HUES6 (cell line): ENCODE data around the gene UMODL1.

Experiments used
- H3K27ac ChIP-seq: 2 replicates; pipeline ENCODE4 v1.7.0; 2013; ENCODE audit warnings: low read depth, mild to moderate bottlenecking, low read length, inconsistent platforms
- H3K27me3 ChIP-seq: 2 replicates; pipeline ENCODE4 v1.6.1; 2013; ENCODE audit warnings: low read length; ENCODE audit not compliant: control insufficient read depth, insufficient read depth
- H3K36me3 ChIP-seq: 2 replicates; pipeline ENCODE4 v1.6.1; 2013; ENCODE audit warnings: low read length; ENCODE audit not compliant: control insufficient read depth, insufficient read depth
- H3K4me1 ChIP-seq: 2 replicates; pipeline ENCODE4 v1.6.1; 2013; ENCODE audit warnings: low read length; ENCODE audit not compliant: control insufficient read depth, insufficient read depth
- H3K4me3 ChIP-seq: 2 replicates; pipeline ENCODE4 v1.5.1; 2013; ENCODE audit warnings: low read depth, low read length
- H3K9ac ChIP-seq: one replicate; pipeline ENCODE4 v1.6.1; 2013; ENCODE audit warnings: mild to moderate bottlenecking, low read length
- H3K9me3 ChIP-seq: 2 replicates; pipeline ENCODE4 v1.6.1; 2013; ENCODE audit warnings: low read depth, low read length; ENCODE audit not compliant: control insufficient read depth, insufficient read depth

UMODL1 gene

DNA sequence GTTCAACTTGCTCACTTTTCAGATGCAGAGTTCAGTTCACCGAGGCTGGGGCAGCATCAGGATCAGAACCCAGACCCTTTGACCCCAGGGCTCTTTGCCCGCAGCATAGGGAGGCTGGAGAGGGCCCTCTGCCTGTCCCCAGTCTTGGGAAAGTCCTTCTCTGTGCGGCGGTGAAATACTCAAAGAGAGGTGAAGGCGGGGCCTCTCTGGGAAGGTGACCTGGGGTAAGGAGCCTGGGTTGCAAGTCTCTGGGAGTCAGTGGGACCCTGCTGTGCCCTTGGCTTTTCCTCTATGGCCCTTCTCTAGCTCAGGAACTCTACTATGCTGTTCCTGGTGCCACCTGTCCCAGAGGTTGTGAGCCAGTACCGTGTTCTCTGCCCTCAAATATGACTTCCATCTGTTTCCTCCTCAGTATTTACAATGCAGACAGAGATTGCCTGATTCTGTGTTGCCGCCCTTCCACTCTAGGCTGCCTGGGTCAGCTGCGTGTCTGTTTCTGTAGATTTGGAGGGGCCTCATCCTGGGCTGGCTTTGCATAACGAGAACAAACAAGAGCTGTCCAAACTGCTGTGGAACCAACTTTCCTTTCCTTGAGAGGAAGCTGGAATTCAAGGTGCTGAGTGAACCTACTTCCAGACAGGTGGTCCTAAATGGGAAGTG lies 42.2 kb upstream of the UMODL1 start:
- Histone ChIP-seq H3K27ac (no peak overlapping the region), H3K9me3 (no peaks in the 10 kb centered on the region), H3K9ac (no peak overlapping the region), H3K27me3 (no peaks in the 10 kb centered on the region), H3K4me1 (no peaks in the 10 kb centered on the region), H3K4me3 (no peak overlapping the region), H3K36me3 (no peaks in the 10 kb centered on the region)

DNA sequence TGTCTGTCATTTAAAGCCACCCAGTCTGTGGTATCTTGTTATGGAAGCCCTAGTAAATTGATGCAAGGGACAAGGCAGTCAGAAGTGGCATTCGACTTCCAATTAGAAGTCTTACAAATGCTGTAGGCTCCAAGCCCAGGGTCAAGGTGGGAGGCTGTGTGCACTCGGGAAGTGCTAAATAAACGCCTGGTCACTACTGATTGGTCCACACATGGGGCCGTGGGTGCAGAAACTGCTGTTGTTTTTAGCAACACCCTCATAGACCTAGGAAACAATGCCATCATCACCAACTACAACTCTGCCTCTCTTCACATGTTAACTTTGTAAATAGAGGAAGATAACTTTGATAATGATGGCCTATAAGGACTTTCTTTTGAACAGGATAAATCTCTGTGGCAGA lies 40.8 kb upstream of the UMODL1 start:
- H3K9ac ChIP-seq: no peak overlapping the region
- no peak overlapping the region for H3K27ac ChIP-seq
- no peaks in the 10 kb centered on the region for H3K9me3 ChIP-seq
- H3K4me3 ChIP-seq: no peak overlapping the region
- no peaks in the 10 kb centered on the region for H3K4me1 ChIP-seq
- H3K36me3 ChIP-seq: no peaks in the 10 kb centered on the region
- H3K27me3 ChIP-seq: no peaks in the 10 kb centered on the region; the same call in 1 of the 2 replicates

DNA sequence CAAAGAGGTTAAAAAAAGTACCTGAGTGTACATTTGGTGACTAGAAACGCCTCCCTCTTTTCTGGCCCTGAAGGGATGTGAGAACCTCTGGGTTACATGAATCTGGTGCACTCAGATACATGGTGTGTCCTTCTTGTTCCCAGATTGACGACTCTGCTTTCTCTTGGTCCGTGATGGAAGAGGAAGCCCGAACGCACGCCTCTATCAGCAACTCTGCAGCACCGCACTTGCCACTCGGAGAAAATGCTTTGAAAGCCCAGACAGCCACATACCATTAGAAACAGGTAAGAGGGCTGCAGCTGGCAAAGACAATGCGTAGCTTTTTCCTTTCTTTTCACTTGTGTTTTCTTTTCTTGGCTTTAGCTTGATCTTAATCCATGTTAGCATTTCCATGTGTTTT lies 39.9 kb upstream of the UMODL1 start:
- H3K9ac ChIP-seq: no peak overlapping the region
- H3K9me3 ChIP-seq: no peaks in the 10 kb centered on the region
- H3K27me3 ChIP-seq: no peaks in the 10 kb centered on the region; the same call in 1 of the 2 replicates
- no peak overlapping the region for H3K4me3 ChIP-seq
- no peak overlapping the region for H3K27ac ChIP-seq
- no peaks in the 10 kb centered on the region for H3K4me1 ChIP-seq
- H3K36me3 ChIP-seq: no peaks in the 10 kb centered on the region

DNA sequence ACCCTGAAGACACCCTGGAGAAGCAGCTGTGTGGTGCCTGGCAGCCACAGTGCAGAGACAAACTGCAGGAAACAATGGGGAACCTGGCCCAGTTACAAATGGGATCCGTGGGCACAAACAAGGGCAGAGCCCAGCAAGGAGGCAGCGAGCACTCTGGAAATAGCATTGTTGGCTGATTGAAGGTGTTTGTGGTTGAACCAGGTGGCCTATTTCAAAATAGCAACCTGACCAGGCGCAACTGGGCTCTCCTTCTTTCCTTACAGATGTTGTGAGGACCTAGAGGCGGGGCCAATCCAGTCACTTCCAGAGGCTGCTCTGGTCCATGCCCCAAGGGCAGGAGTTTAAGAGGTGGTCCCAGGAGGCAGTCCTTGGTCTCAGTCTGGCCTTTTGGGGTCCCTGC lies 39.3 kb upstream of the UMODL1 start:
- H3K27me3 ChIP-seq: no peaks in the 10 kb centered on the region; the same call in 1 of the 2 replicates
- H3K9ac ChIP-seq: no peak overlapping the region
- H3K4me3 ChIP-seq: no peak overlapping the region
- no peaks in the 10 kb centered on the region for H3K9me3 ChIP-seq
- H3K36me3 ChIP-seq: no peaks in the 10 kb centered on the region
- H3K4me1 ChIP-seq: no peaks in the 10 kb centered on the region
- H3K27ac ChIP-seq: no peak overlapping the region

DNA sequence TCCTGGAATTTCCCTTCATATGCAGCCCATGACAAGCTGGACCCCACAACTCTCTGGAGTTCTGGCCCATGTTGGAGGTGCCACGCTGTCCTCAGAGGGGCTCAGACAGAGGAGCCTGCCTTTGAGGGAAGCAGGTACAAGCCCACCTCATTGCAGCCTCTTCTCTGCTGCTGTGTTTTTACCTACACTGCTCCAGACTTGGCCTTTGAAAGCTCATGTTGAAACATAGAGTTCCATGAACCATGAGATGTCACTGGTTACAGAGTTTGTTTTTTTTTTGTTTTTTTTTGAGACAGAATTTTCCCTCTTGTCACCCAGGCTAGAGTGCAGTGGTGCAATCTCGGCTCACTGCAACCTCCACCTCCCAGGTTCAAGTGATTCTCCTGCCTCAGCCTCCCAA lies 38.9 kb upstream of the UMODL1 start:
- Histone ChIP-seq H3K27me3 (no peaks in the 10 kb centered on the region; the same call in 1 of the 2 replicates), H3K9me3 (no peaks in the 10 kb centered on the region), H3K4me1 (no peaks in the 10 kb centered on the region), H3K27ac (no peak overlapping the region), H3K4me3 (no peak overlapping the region), H3K36me3 (no peaks in the 10 kb centered on the region), H3K9ac (no peak overlapping the region)

DNA sequence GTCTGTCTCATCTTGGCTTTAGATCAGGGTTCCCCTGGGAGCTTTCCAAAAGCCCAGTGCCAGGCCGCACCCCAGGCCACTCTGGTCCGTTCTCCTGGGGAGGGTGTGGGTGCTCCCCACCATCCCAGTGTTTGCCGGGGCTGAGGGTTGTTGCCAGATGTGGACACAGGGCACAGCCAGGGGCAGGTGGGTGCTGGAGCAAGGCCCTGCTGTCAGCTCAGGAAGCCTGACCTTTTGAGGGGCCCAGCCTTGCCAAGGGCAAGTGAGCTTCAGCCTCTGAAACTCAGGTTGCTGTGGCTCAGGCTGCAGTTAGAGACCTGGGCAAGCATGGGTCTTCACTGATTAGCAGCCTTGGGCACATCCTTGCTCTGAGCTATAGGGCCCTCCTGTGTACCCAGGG lies 38.1 kb upstream of the UMODL1 start:
- Histone ChIP-seq H3K4me3 (no peak overlapping the region), H3K27me3 (no peaks in the 10 kb centered on the region; the same call in 1 of the 2 replicates), H3K4me1 (no peaks in the 10 kb centered on the region), H3K36me3 (no peaks in the 10 kb centered on the region), H3K9me3 (no peaks in the 10 kb centered on the region), H3K9ac (no peak overlapping the region), H3K27ac (no peak overlapping the region)

DNA sequence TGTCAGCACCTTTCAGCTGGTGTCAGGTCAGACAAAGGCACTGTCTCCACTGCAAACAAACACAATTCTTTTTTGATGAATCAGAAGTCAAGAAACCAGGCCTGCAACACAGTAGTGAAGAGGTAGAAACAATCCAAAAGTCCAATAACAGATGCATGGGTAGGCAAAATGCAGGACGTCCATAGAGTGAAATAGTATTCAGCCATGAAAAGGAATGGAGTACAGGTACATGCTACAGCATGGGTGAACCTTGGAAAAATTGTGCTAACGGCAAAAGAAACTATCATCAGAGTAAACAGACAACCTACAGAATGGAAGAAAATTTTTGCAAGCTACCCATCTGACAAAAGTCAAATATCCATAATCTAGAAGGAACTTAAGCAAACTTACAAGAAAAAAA lies 34.8 kb upstream of the UMODL1 start:
- H3K27ac ChIP-seq: no peak overlapping the region
- H3K27me3 ChIP-seq: no peaks in the 10 kb centered on the region; the same call in 1 of the 2 replicates
- no peaks in the 10 kb centered on the region for H3K36me3 ChIP-seq
- H3K4me1 ChIP-seq: peaks cover 5% of the 10 kb centered on the region; the same call in 1 of the 2 replicates
- no peak overlapping the region for H3K9ac ChIP-seq
- no peak overlapping the region for H3K4me3 ChIP-seq
- H3K9me3 ChIP-seq: no peaks in the 10 kb centered on the region

DNA sequence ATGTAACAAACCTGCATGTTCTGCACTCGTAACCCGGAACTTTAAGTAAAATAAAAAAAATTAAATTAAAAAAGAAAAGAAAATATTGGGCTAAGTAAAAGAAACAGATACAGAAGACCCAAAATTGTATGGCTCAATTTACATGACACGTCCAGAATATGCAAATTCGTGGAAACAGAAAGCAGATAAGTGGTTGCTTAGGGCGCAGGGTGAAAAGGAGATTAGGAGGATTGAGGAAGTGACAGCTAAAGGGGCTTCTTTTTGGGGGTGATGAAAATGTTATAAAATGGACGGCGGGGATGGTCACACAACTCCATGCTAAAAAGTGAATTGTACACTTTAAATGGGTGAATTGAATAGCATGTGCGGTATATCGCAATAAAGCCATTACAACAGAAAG lies 33.6 kb upstream of the UMODL1 start:
- Histone ChIP-seq H3K4me1 (peaks cover 5% of the 10 kb centered on the region; the same call in 1 of the 2 replicates), H3K9me3 (no peaks in the 10 kb centered on the region), H3K4me3 (no peak overlapping the region), H3K27ac (no peak overlapping the region), H3K27me3 (no peaks in the 10 kb centered on the region; the same call in 1 of the 2 replicates), H3K36me3 (no peaks in the 10 kb centered on the region), H3K9ac (no peak overlapping the region)

DNA sequence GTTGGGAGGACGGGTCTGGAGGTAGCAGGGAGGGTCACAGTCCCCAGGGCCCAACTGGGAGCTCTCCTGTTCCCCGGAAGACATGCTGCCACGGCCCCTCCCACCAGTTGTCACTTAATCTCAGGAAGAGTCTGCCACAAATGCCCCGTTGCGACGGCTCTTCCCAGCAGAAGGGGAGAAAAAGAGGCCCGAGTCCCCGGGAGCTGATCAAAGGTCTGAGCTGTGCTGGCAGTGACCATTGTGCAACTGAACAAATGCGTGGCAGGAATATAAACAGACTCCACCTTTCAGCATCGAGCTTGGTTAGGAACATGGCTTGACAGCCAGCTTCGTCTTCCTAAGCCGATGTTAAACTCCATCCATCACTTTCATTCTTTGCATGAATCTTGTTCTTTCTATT lies 33.2 kb upstream of the UMODL1 start:
- Histone ChIP-seq H3K9me3 (no peaks in the 10 kb centered on the region), H3K4me3 (no peak overlapping the region), H3K27me3 (no peaks in the 10 kb centered on the region; the same call in 1 of the 2 replicates), H3K9ac (no peak overlapping the region), H3K36me3 (no peaks in the 10 kb centered on the region), H3K27ac (no peak overlapping the region), H3K4me1 (peaks cover 5% of the 10 kb centered on the region; the same call in 1 of the 2 replicates)

DNA sequence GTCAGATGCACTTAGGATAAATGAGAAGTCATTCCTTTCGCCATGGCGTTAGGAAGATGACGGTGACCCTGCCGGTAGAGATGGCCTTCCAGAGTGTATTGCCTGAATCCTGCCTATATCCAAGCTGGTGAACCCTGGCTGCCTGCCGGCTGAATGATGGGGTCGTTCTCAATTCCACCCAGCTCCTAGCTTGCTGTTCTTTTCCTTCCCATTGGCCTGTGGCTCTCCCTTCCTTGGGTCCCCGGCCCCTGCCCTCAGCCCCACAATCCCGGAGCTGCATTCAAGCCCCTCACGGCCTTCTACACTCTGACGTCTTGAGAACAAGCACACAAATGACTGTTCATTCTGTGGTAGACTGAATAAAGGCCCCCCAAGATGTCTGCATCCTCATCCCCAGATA lies 32.7 kb upstream of the UMODL1 start:
- peaks cover 5% of the 10 kb centered on the region; the same call in 1 of the 2 replicates for H3K4me1 ChIP-seq
- H3K27me3 ChIP-seq: no peaks in the 10 kb centered on the region; the same call in 1 of the 2 replicates
- no peak overlapping the region for H3K27ac ChIP-seq
- H3K9ac ChIP-seq: no peak overlapping the region
- no peaks in the 10 kb centered on the region for H3K9me3 ChIP-seq
- no peak overlapping the region for H3K4me3 ChIP-seq
- no peaks in the 10 kb centered on the region for H3K36me3 ChIP-seq

DNA sequence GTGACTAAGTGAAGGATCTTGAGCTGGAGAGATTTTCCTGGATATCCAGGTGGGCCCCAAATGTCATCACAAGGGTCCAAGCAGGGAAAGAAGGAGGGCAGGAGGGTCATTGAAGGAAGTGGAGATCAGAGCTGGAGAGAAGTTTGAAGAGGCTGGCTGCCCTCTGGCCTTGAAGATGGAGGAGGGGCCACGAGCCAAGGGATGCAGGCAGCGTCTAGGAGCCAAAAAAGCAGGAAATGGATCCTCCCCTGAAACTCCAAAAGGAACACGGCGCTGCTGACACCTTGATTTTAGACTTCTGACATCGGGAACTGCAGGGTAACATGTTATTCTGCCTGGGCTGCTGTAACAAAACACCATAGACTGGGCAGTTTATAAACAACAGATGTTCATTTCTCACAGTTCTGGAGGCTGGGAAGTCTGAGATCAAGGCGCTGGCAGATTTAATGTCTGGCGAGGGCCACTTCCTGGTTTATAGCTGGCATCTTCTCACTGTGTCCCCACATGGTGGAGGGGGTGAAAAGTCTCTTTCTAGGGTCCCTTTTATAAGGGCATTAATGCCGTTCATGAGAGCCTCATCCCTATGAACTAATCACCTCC lies 32.2 kb upstream of the UMODL1 start:
- H3K9me3 ChIP-seq: no peaks in the 10 kb centered on the region
- no peak overlapping the region for H3K27ac ChIP-seq
- no peaks in the 10 kb centered on the region for H3K36me3 ChIP-seq
- no peak overlapping the region for H3K9ac ChIP-seq
- H3K4me1 ChIP-seq: peaks cover 5% of the 10 kb centered on the region; the same call in 1 of the 2 replicates
- H3K27me3 ChIP-seq: no peaks in the 10 kb centered on the region; the same call in 1 of the 2 replicates
- no peak overlapping the region for H3K4me3 ChIP-seq
